Cardiac septum (tissue), 1 donor: ENCODE data around the gene CWC22. TPM values are rescaled to one million over a fixed set of nuclear protein-coding genes. Genes with fewer than 3 reads are reported as not detected.
"Not testable (repeated sequence)": the region's sequence is repeated elsewhere in the genome, so short reads cannot be mapped to it uniquely, and the experiment has no call there.

Experiments used
- DNase-seq: peaks from one replicate; pipeline ENCODE4 v3.0.0-alpha.2; 2020; ENCODE audit warnings: low spot score
- intact Hi-C: fragments of 100-400 bp; cut with DNase I; formaldehyde crosslinking; loops from one replicate; pipeline ENCODE4 v1.14.0; 2022
- long read RNA-seq: library from polyadenylated mRNA; unstranded; transcript quantifications from one replicate; pipeline ENCODE4 v2.0.0, GENCODE V29; 2021
- total RNA-seq: library from RNA; stranded (reverse); fragmentation: NEBNext Ultra II Directional; extraction: Animal tissue kit (Norgen Biotek cat#: 25700); gene quantifications from one replicate; pipeline ENCODE4 v1.2.1, GENCODE V29; 2021
- donor health status: DM: no; HTN: no; CAD: no.

The CWC22 gene
- 13.1 TPM for total RNA-seq
- long read RNA-seq, transcript CWC22-201 (20 exons, 2,392 nt) = major isoform, 22 of 32 reads
- long read RNA-seq, partial matches to known transcripts = 5 of 32 reads
- long read RNA-seq, other reads (novel, unspliced or antisense) = 5 of 32 reads

- intact Hi-C loops = no loop called here
- DNase-seq = peak; percentile 93
Measured at GRCh38 chr2:180006781-180007579, at the start of gene CWC22. Gene CWC22 (minus strand): TSS chr2:180007297. CDS start chr2:179993341, 13,956 bp downstream.

GRCh38 chr2:180056367-180057118, 49.4 kb upstream of the CWC22 start:
- intact Hi-C loops = no loop called here
- DNase-seq = no peak

GRCh38 chr2:180054576-180054975, 47.5 kb upstream of the CWC22 start:
- intact Hi-C loops, DNase-seq: not testable (repeated sequence)

- intact Hi-C loops = no loop called here
- DNase-seq = no peak
Measured at GRCh38 chr2:180050246-180050645, 43.1 kb upstream of the CWC22 start.

GRCh38 chr2:180048251-180048650, 41.2 kb upstream of the CWC22 start:
- no peak for DNase-seq
- intact Hi-C loops = no loop called here

GRCh38 chr2:180046776-180047175, 39.7 kb upstream of the CWC22 start:
- no peak for DNase-seq
- intact Hi-C loops = no loop called here

GRCh38 chr2:180046202-180046601, 39.1 kb upstream of the CWC22 start:
- intact Hi-C loops = no loop called here
- DNase-seq = no peak

- intact Hi-C loops = no loop called here
- no peak for DNase-seq
Measured at GRCh38 chr2:180040146-180040925, 33.2 kb upstream of the CWC22 start.

- DNase-seq = no peak
- intact Hi-C loops = no loop called here
Measured at GRCh38 chr2:180038997-180039396, 31.9 kb upstream of the CWC22 start.

- no peak for DNase-seq
- intact Hi-C loops = no loop called here
Measured at GRCh38 chr2:180033993-180034894, 27.1 kb upstream of the CWC22 start.

GRCh38 chr2:180029575-180029974, 22.5 kb upstream of the CWC22 start:
- DNase-seq = no peak
- intact Hi-C loops = no loop called here

GRCh38 chr2:180021850-180022249, 14.8 kb upstream of the CWC22 start:
- no peak for DNase-seq
- intact Hi-C loops = no loop called here

GRCh38 chr2:180017784-180018183, 10.7 kb upstream of the CWC22 start:
- no peak for DNase-seq
- intact Hi-C loops = no loop called here

GRCh38 chr2:180016937-180017336, 9.8 kb upstream of the CWC22 start:
- no peak for DNase-seq
- intact Hi-C loops = no loop called here

- intact Hi-C loops = no loop called here
- DNase-seq = no peak
Measured at GRCh38 chr2:180015951-180016709, 9.0 kb upstream of the CWC22 start.

GRCh38 chr2:180012523-180012922, 5.4 kb upstream of the CWC22 start:
- intact Hi-C loops = no loop called here
- DNase-seq = no peak

GRCh38 chr2:180010701-180011100, 3.6 kb upstream of the CWC22 start:
- intact Hi-C loops = no loop called here
- DNase-seq = no peak

GRCh38 chr2:180006231-180006630, 866 bp downstream of the CWC22 start:
- no peak for DNase-seq
- intact Hi-C loops = no loop called here
